GM19468 (cell line): ENCODE measurements around the gene FOXG1.
A peak's percentile ranks its signal among the peaks of the same experiment; 100 is the strongest.

Experiments used
- ATAC-seq: cut with Tn5 transposase; IDR thresholded peaks from one replicate; pipeline ENCODE4 v1.9.1; 2021; ENCODE audit warnings: mild to moderate bottlenecking, moderate library complexity, moderate number of reproducible peaks; ENCODE audit not compliant: unreplicated experiment; ENCODE audit errors: extremely low read depth

The FOXG1 gene

GRCh38 chr14:28766469-28766955, at the start of gene FOXG1:
Gene FOXG1 (plus strand): TSS chr14:28766787. CDS start chr14:28767280, 493 bp downstream.
- ATAC-seq = no peak

- ATAC-seq = no peak
These were observed 47.5 kb upstream of the FOXG1 start for GRCh38 chr14:28719130-28719529.

- no peak for ATAC-seq
These were observed 35.2 kb upstream of the FOXG1 start for GRCh38 chr14:28731358-28731757.

- no peak for ATAC-seq
These were observed 24.3 kb upstream of the FOXG1 start for GRCh38 chr14:28742171-28742846.

GRCh38 chr14:28744126-28744525, 22.5 kb upstream of the FOXG1 start:
- no peak for ATAC-seq

- ATAC-seq = no peak
These were observed 21.4 kb upstream of the FOXG1 start for GRCh38 chr14:28745176-28745575.

- peak; percentile 30 for ATAC-seq
These were observed 20.3 kb upstream of the FOXG1 start for GRCh38 chr14:28746247-28746646.

- no peak for ATAC-seq
These were observed 15.0 kb upstream of the FOXG1 start for GRCh38 chr14:28751467-28752058.

- no peak for ATAC-seq
These were observed 12.2 kb upstream of the FOXG1 start for GRCh38 chr14:28754209-28754985.

GRCh38 chr14:28755198-28755815, 11.3 kb upstream of the FOXG1 start:
- no peak for ATAC-seq

- ATAC-seq = no peak
These were observed 10.7 kb upstream of the FOXG1 start for GRCh38 chr14:28755884-28756268.

GRCh38 chr14:28756269-28756883, 10.2 kb upstream of the FOXG1 start:
- no peak for ATAC-seq

GRCh38 chr14:28756884-28757570, 9.6 kb upstream of the FOXG1 start:
- no peak for ATAC-seq

- no peak for ATAC-seq
These were observed 8.8 kb upstream of the FOXG1 start for GRCh38 chr14:28757786-28758185.

GRCh38 chr14:28758253-28758884, 8.2 kb upstream of the FOXG1 start:
- no peak for ATAC-seq

GRCh38 chr14:28758885-28759652, 7.5 kb upstream of the FOXG1 start:
- ATAC-seq = no peak

- no peak for ATAC-seq
These were observed 6.8 kb upstream of the FOXG1 start for GRCh38 chr14:28759653-28760313.

- no peak for ATAC-seq
These were observed 6.1 kb upstream of the FOXG1 start for GRCh38 chr14:28760431-28760996.
